Panc1 (cell line): ENCODE data around the gene SERPINB1.

ENCODE experiments used
- CTCF ChIP-seq: fragments of 450-650 bp; IDR thresholded peaks from 2 replicates; pipeline ENCODE4 v1.5.1; 2017; ENCODE audit warnings: mild to moderate bottlenecking
- TF ChIP-seq, protein P1 (sequence below), 2 experiments: IDR thresholded peaks; 2 replicates each; pipeline ENCODE4 v1.6.1; 2011 to 2012; ENCODE audit warnings: low read depth in 2 of 2, control low read depth in 1 of 2, low read length in 1 of 2, mild to moderate bottlenecking in 1 of 2, moderate library complexity in 1 of 2; ENCODE audit not compliant: insufficient read depth in 1 of 2

GRCh38 chr6:2802521-2803060, 39.1 kb downstream of the SERPINB1 start:
- no peak for TF ChIP-seq CTCF
- TF ChIP-seq, protein P1, sequence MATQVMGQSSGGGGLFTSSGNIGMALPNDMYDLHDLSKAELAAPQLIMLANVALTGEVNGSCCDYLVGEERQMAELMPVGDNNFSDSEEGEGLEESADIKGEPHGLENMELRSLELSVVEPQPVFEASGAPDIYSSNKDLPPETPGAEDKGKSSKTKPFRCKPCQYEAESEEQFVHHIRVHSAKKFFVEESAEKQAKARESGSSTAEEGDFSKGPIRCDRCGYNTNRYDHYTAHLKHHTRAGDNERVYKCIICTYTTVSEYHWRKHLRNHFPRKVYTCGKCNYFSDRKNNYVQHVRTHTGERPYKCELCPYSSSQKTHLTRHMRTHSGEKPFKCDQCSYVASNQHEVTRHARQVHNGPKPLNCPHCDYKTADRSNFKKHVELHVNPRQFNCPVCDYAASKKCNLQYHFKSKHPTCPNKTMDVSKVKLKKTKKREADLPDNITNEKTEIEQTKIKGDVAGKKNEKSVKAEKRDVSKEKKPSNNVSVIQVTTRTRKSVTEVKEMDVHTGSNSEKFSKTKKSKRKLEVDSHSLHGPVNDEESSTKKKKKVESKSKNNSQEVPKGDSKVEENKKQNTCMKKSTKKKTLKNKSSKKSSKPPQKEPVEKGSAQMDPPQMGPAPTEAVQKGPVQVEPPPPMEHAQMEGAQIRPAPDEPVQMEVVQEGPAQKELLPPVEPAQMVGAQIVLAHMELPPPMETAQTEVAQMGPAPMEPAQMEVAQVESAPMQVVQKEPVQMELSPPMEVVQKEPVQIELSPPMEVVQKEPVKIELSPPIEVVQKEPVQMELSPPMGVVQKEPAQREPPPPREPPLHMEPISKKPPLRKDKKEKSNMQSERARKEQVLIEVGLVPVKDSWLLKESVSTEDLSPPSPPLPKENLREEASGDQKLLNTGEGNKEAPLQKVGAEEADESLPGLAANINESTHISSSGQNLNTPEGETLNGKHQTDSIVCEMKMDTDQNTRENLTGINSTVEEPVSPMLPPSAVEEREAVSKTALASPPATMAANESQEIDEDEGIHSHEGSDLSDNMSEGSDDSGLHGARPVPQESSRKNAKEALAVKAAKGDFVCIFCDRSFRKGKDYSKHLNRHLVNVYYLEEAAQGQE (IDR thresholded peaks at IDR 0.05; ENCODE audit: insufficient read depth in 1 of 2, low read depth in 2 of 2, low read length in 1 of 2), result no peak
